Astrocyte (in vitro differentiated cells and primary cell): ENCODE results near the gene LAMA4. TPM values are rescaled to one million over a fixed set of nuclear protein-coding genes. Genes with fewer than 3 reads are reported as not detected.
A peak's percentile ranks its signal among the peaks of the same experiment; 100 is the strongest.

ENCODE experiments used
- DNase-seq: peaks from one replicate; pipeline ENCODE4 v3.0.0-alpha.2; 2010; ENCODE audit warnings: low read depth
- FAIRE-seq: peaks from 2 replicates; lab custom pipeline; 2011; peaks lifted over from hg19 to GRCh38; lab: Jason Lieb, UNC
- H2AFZ ChIP-seq: 2 replicates; pipeline ENCODE4 v1.6.0; 2012; ENCODE audit warnings: low read depth, low read length, inconsistent platforms
- H3K27ac ChIP-seq: 2 replicates; pipeline ENCODE4 v1.5.1; 2011; ENCODE audit warnings: low read depth, low read length, inconsistent platforms
- H3K27me3 ChIP-seq: 2 replicates; pipeline ENCODE4 v1.6.0; 2011; ENCODE audit warnings: low read length, inconsistent platforms; ENCODE audit not compliant: insufficient read depth
- H3K36me3 ChIP-seq: 2 replicates; pipeline ENCODE4 v1.5.1; 2011; ENCODE audit warnings: low read length, inconsistent platforms; ENCODE audit not compliant: insufficient read depth
- H3K4me1 ChIP-seq: 2 replicates; pipeline ENCODE4 v1.5.1; 2011; ENCODE audit warnings: low read length, inconsistent platforms; ENCODE audit not compliant: insufficient read depth
- H3K4me2 ChIP-seq: 2 replicates; pipeline ENCODE4 v1.6.0; 2012; ENCODE audit warnings: low read length, inconsistent platforms
- H3K4me3 ChIP-seq: 2 replicates; pipeline ENCODE4 v1.5.1; 2011; ENCODE audit warnings: low read depth, mild to moderate bottlenecking, low read length, inconsistent platforms; ENCODE audit not compliant: insufficient read depth
- H3K79me2 ChIP-seq: 2 replicates; pipeline ENCODE4 v1.6.0; 2012; ENCODE audit warnings: mild to moderate bottlenecking, low read length, inconsistent platforms; ENCODE audit not compliant: insufficient read depth
- H3K9ac ChIP-seq: 2 replicates; pipeline ENCODE4 v1.6.0; 2012; ENCODE audit warnings: mild to moderate bottlenecking, low read length, inconsistent platforms
- H3K9me3 ChIP-seq: 2 replicates; pipeline ENCODE4 v1.5.1; 2012; ENCODE audit warnings: low read depth, mild to moderate bottlenecking, low read length, inconsistent platforms; ENCODE audit not compliant: insufficient read depth
- H4K20me1 ChIP-seq: 2 replicates; pipeline ENCODE4 v1.6.0; 2012; ENCODE audit warnings: low read length, inconsistent platforms; ENCODE audit not compliant: insufficient read depth
- H3K27ac Mint-ChIP-seq: one replicate; pipeline ENCODE4 v1.8.0; 2021; ENCODE audit warnings: mild to moderate bottlenecking, mixed read lengths; ENCODE audit not compliant: unreplicated experiment
- H3K27me3 Mint-ChIP-seq: one replicate; pipeline ENCODE4 v1.8.0; 2021; ENCODE audit warnings: low read depth, mixed read lengths; ENCODE audit not compliant: unreplicated experiment
- H3K36me3 Mint-ChIP-seq: one replicate; pipeline ENCODE4 v1.8.0; 2021; ENCODE audit warnings: low read depth, mixed read lengths; ENCODE audit not compliant: unreplicated experiment
- H3K4me1 Mint-ChIP-seq: one replicate; pipeline ENCODE4 v1.8.0; 2021; ENCODE audit warnings: low read depth, mixed read lengths; ENCODE audit not compliant: unreplicated experiment
- H3K4me3 Mint-ChIP-seq: one replicate; pipeline ENCODE4 v1.8.0; 2021; ENCODE audit warnings: mild to moderate bottlenecking, moderate library complexity, mixed read lengths; ENCODE audit not compliant: unreplicated experiment
- H3K9me3 Mint-ChIP-seq: one replicate; pipeline ENCODE4 v1.8.0; 2021; ENCODE audit warnings: mild to moderate bottlenecking, mixed read lengths; ENCODE audit not compliant: unreplicated experiment
- EZH2 ChIP-seq: IDR thresholded peaks from 2 replicates; pipeline ENCODE4 v1.6.1; 2012; ENCODE audit warnings: mild to moderate bottlenecking, low read length, inconsistent platforms; ENCODE audit not compliant: insufficient read depth
- total RNA-seq: library from RNA; stranded (reverse); gene quantifications from 2 replicates; pipeline ENCODE4 v1.2.1, GENCODE V29; 2021
- TF ChIP-seq, protein P1 (sequence below): IDR thresholded peaks from 2 replicates; pipeline ENCODE4 v1.5.1; 2011; ENCODE audit warnings: low read depth, mild to moderate bottlenecking, inconsistent platforms, low read length, moderate library complexity; ENCODE audit not compliant: insufficient read depth

LAMA4 gene
- total RNA-seq, 1 donor from 2014 or later = 2.0 TPM

DNA sequence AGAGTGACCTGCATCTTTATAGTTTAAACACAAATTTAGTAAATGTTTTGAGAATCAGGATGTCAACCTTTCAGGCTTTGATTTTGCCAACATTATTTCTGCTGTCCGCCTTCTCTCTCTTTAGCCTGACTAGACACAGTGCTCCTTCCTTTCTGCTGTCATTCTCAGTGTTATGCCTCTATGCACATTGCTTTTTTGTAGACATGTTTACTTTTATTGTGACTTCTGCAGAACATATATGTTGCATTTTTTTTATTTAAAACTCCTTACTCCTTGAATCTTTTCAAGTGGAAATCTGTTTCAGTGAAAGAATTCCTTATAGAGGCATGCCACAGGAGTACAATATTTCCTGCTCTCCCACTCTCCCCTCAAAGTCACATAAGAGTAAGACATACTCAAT is 64.2 kb downstream of the LAMA4 start:
- Mint-ChIP-seq H3K36me3 (no peaks in the 10 kb centered on the region), H3K9me3 (no peaks in the 10 kb centered on the region), H3K27ac (no peak overlapping the region), H3K4me1 (peaks cover 2% of the 10 kb centered on the region), H3K4me3 (no peak overlapping the region), H3K27me3 (peaks cover 4% of the 10 kb centered on the region)
- Histone ChIP-seq H3K4me1 (peaks cover 8% of the 10 kb centered on the region), H3K9me3 (no peaks in the 10 kb centered on the region), H3K4me3 (no peak overlapping the region), H3K36me3 (peaks cover 2% of the 10 kb centered on the region), H3K79me2 (no peaks in the 10 kb centered on the region), H4K20me1 (no peaks in the 10 kb centered on the region), H3K27ac (no peak overlapping the region), H2AFZ (no peak overlapping the region), H3K4me2 (no peak overlapping the region), H3K27me3 (no peaks in the 10 kb centered on the region), H3K9ac (no peak overlapping the region)
- FAIRE-seq (no peak), DNase-seq (no peak)
- TF ChIP-seq EZH2 = no peak
- TF ChIP-seq, protein P1, sequence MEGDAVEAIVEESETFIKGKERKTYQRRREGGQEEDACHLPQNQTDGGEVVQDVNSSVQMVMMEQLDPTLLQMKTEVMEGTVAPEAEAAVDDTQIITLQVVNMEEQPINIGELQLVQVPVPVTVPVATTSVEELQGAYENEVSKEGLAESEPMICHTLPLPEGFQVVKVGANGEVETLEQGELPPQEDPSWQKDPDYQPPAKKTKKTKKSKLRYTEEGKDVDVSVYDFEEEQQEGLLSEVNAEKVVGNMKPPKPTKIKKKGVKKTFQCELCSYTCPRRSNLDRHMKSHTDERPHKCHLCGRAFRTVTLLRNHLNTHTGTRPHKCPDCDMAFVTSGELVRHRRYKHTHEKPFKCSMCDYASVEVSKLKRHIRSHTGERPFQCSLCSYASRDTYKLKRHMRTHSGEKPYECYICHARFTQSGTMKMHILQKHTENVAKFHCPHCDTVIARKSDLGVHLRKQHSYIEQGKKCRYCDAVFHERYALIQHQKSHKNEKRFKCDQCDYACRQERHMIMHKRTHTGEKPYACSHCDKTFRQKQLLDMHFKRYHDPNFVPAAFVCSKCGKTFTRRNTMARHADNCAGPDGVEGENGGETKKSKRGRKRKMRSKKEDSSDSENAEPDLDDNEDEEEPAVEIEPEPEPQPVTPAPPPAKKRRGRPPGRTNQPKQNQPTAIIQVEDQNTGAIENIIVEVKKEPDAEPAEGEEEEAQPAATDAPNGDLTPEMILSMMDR = no peak

- Histone ChIP-seq H3K9ac (no peak overlapping the region), H3K9me3 (no peaks in the 10 kb centered on the region), H3K4me2 (no peak overlapping the region), H3K4me1 (peaks cover 8% of the 10 kb centered on the region), H3K36me3 (peaks cover 5% of the 10 kb centered on the region), H3K4me3 (no peak overlapping the region), H2AFZ (no peak overlapping the region), H3K27ac (no peak overlapping the region), H4K20me1 (no peaks in the 10 kb centered on the region), H3K79me2 (no peaks in the 10 kb centered on the region), H3K27me3 (no peaks in the 10 kb centered on the region)
- H3K4me1 Mint-ChIP-seq = peaks cover 2% of the 10 kb centered on the region
- peak; percentile 70 for DNase-seq
- H3K4me3 Mint-ChIP-seq = no peak overlapping the region
- no peak overlapping the region for H3K27ac Mint-ChIP-seq
- TF ChIP-seq, protein P1 = no peak
- TF ChIP-seq EZH2 = no peak
- no peaks in the 10 kb centered on the region for H3K9me3 Mint-ChIP-seq
- peaks cover 2% of the 10 kb centered on the region for H3K27me3 Mint-ChIP-seq
- H3K36me3 Mint-ChIP-seq = no peaks in the 10 kb centered on the region
- no peak for FAIRE-seq
Measured at GRCh38 chr6:112189494-112189893, 64.9 kb downstream of the LAMA4 start.

- peaks cover 2% of the 10 kb centered on the region for H3K4me1 Mint-ChIP-seq
- Histone ChIP-seq H3K79me2 (no peaks in the 10 kb centered on the region), H3K36me3 (peaks cover 7% of the 10 kb centered on the region), H3K4me1 (peaks cover 8% of the 10 kb centered on the region), H3K4me3 (no peak overlapping the region), H3K27ac (no peak overlapping the region), H4K20me1 (no peaks in the 10 kb centered on the region), H3K9ac (no peak overlapping the region), H2AFZ (no peak overlapping the region), H3K9me3 (no peaks in the 10 kb centered on the region), H3K27me3 (no peaks in the 10 kb centered on the region), H3K4me2 (peak overlapping the region; percentile 11)
- TF ChIP-seq, protein P1 = no peak
- TF ChIP-seq EZH2 = no peak
- no peak overlapping the region for H3K27ac Mint-ChIP-seq
- FAIRE-seq (no peak), DNase-seq (peak; percentile 72)
- H3K27me3 Mint-ChIP-seq = peaks cover 2% of the 10 kb centered on the region
- no peaks in the 10 kb centered on the region for H3K9me3 Mint-ChIP-seq
- H3K36me3 Mint-ChIP-seq = no peaks in the 10 kb centered on the region
- H3K4me3 Mint-ChIP-seq = no peak overlapping the region
Measured at GRCh38 chr6:112188906-112189305, 65.5 kb downstream of the LAMA4 start.
